Measurements from ENCODE around the gene FARS2. TPM values are rescaled to one million over a fixed set of nuclear protein-coding genes. Genes with fewer than 3 reads are reported as not detected.

Gene FARS2
- total RNA-seq, 1 experiment from 2014 or later, result 15.0 TPM

DNA sequence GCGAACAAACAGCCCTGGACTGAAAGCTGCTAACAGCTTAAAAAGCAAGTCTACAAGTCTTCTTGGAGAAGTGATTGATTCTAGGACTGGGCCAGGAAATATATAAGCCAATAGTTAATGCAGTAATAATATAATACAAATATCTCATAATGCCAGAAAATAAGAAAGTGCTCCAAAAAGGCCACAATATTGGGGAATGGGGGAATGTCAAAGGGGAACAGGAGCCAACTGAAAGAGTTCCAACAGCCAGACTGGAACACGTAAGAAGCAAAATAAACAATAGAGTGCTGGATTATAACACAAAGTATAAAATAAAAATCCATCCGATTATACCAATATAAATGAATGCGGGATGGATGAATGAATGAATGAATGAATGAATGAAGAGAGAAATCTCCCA, 449.6 kb downstream of the FARS2 start (continued):
- TF ChIP-seq NFYB (CRISPR knock-in tag; conservative IDR thresholded peaks at IDR 0.05; ENCODE audit: low read depth), result no peak
- no peak for TF ChIP-seq ZNF219 (CRISPR knock-in tag; IDR thresholded peaks at IDR 0.05; ENCODE audit: borderline replicate concordance)
- TF ChIP-seq, protein P1, sequence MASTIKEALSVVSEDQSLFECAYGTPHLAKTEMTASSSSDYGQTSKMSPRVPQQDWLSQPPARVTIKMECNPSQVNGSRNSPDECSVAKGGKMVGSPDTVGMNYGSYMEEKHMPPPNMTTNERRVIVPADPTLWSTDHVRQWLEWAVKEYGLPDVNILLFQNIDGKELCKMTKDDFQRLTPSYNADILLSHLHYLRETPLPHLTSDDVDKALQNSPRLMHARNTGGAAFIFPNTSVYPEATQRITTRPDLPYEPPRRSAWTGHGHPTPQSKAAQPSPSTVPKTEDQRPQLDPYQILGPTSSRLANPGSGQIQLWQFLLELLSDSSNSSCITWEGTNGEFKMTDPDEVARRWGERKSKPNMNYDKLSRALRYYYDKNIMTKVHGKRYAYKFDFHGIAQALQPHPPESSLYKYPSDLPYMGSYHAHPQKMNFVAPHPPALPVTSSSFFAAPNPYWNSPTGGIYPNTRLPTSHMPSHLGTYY (CRISPR knock-in tag; IDR thresholded peaks at IDR 0.05), result no peak
- TF ChIP-seq TEAD4 (CRISPR knock-in tag; IDR thresholded peaks at IDR 0.05), result no peak

GRCh38 chr6:5712349-5713215, 451.3 kb downstream of the FARS2 start:
- ChIA-PET CTCF (interaction anchor here (0.8 to 1.6 kb wide), 4 partner anchors 9 to 241 kb away, joined by 3 to 5 read pairs (median 4); no protein-coding TSS in a partner anchor), POLR2A (no interaction called here)
- no peaks in the 10 kb centered on the region; the same call in none of the 2 replicates for H3K27me3 Mint-ChIP-seq (ENCODE audit: low read depth)
- no peak overlapping the region for H3K27ac Mint-ChIP-seq
- H3K9me3 Mint-ChIP-seq, result peaks cover 22% of the 10 kb centered on the region
- peaks cover 16% of the 10 kb centered on the region for H3K36me3 Mint-ChIP-seq
- H3K4me3 Mint-ChIP-seq, result no peak overlapping the region
- no peak for DNase-seq (ENCODE audit: low spot score)
- H3K4me1 Mint-ChIP-seq, result peaks cover 26% of the 10 kb centered on the region
- ATAC-seq, result peak; percentile 50
- TF ChIP-seq ATF6 (CRISPR knock-in tag; IDR thresholded peaks at IDR 0.05), result no peak
- no peak for TF ChIP-seq ARID4B (CRISPR knock-in tag; IDR thresholded peaks at IDR 0.05; ENCODE audit: borderline replicate concordance)
- TF ChIP-seq GTF2I (CRISPR knock-in tag; conservative IDR thresholded peaks at IDR 0.05), result no peak
- TF ChIP-seq CBFB (CRISPR knock-in tag; IDR thresholded peaks at IDR 0.05; ENCODE audit: low read depth), result no peak
- no peak for TF ChIP-seq ZNF281 (CRISPR knock-in tag; IDR thresholded peaks at IDR 0.05)
- TF ChIP-seq ZNF263 (CRISPR knock-in tag; IDR thresholded peaks at IDR 0.05; ENCODE audit: low read depth), result no peak
- TF ChIP-seq CREB1 (CRISPR knock-in tag; IDR thresholded peaks at IDR 0.05), result no peak
- no peak for TF ChIP-seq FOXK1 (CRISPR knock-in tag; IDR thresholded peaks at IDR 0.05)
- TF ChIP-seq, protein P2, sequence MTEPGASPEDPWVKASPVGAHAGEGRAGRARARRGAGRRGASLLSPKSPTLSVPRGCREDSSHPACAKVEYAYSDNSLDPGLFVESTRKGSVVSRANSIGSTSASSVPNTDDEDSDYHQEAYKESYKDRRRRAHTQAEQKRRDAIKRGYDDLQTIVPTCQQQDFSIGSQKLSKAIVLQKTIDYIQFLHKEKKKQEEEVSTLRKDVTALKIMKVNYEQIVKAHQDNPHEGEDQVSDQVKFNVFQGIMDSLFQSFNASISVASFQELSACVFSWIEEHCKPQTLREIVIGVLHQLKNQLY (CRISPR knock-in tag; IDR thresholded peaks at IDR 0.05), result no peak
- TF ChIP-seq IRF1 (CRISPR knock-in tag; IDR thresholded peaks at IDR 0.05), result no peak
- no peak for TF ChIP-seq EMX1 (CRISPR knock-in tag; IDR thresholded peaks at IDR 0.05)
- TF ChIP-seq NFATC4 (CRISPR knock-in tag; IDR thresholded peaks at IDR 0.05), result no peak
- no peak for TF ChIP-seq ZNF317 (CRISPR knock-in tag; IDR thresholded peaks at IDR 0.05; ENCODE audit: borderline replicate concordance, low read depth)
- no peak for TF ChIP-seq TCF7 (CRISPR knock-in tag; IDR thresholded peaks at IDR 0.05; ENCODE audit: low read depth)
- TF ChIP-seq, protein P3, sequence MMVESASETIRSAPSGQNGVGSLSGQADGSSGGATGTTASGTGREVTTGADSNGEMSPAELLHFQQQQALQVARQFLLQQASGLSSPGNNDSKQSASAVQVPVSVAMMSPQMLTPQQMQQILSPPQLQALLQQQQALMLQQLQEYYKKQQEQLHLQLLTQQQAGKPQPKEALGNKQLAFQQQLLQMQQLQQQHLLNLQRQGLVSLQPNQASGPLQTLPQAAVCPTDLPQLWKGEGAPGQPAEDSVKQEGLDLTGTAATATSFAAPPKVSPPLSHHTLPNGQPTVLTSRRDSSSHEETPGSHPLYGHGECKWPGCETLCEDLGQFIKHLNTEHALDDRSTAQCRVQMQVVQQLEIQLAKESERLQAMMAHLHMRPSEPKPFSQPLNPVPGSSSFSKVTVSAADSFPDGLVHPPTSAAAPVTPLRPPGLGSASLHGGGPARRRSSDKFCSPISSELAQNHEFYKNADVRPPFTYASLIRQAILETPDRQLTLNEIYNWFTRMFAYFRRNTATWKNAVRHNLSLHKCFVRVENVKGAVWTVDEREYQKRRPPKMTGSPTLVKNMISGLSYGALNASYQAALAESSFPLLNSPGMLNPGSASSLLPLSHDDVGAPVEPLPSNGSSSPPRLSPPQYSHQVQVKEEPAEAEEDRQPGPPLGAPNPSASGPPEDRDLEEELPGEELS (CRISPR knock-in tag; IDR thresholded peaks at IDR 0.05), result no peak
- TF ChIP-seq, protein P4, sequence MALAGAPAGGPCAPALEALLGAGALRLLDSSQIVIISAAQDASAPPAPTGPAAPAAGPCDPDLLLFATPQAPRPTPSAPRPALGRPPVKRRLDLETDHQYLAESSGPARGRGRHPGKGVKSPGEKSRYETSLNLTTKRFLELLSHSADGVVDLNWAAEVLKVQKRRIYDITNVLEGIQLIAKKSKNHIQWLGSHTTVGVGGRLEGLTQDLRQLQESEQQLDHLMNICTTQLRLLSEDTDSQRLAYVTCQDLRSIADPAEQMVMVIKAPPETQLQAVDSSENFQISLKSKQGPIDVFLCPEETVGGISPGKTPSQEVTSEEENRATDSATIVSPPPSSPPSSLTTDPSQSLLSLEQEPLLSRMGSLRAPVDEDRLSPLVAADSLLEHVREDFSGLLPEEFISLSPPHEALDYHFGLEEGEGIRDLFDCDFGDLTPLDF (CRISPR knock-in tag; IDR thresholded peaks at IDR 0.05), result no peak

Data from WTC11 (cell line).